ENCODE results near the gene KRTAP19-6. TPM values are rescaled to one million over a fixed set of nuclear protein-coding genes. Genes with fewer than 3 reads are reported as not detected.

The KRTAP19-6 gene
- not detected for polyA plus RNA-seq (2012; ENCODE audit: missing spikeins)

DNA sequence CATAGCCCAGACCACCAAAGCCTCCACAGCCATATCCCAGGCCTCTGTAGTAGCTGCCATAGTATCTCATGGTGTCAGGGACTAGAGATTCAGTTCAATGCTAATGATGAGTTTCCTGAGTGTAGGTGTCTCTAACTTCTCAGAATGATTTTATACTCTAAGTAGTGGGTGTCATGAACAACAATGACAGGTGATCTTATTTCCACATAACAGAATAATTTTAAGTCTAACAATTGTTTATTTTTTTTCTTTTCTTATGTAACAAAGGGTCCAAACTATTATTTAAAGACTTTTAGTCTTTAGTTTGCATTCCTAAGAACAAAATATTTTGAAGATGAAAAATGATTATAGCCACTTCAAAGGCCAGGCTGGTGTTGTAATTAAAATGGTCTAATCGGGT lies at the start of gene KRTAP19-6:
Gene KRTAP19-6 (minus strand): TSS at position 101 of the 400 bp plus-strand sequence. CDS start 31 bp downstream, at position 70.
- no peak for FAIRE-seq
- DNase-seq (ENCODE audit: insufficient read length) = no peak
- TF ChIP-seq POLR2AphosphoS5 (IDR thresholded peaks at IDR 0.05; ENCODE audit: low read depth, low read length) (no peak), POLR2A (IDR thresholded peaks at IDR 0.05; ENCODE audit: low read depth, low read length) (no peak), TAF1 (IDR thresholded peaks at IDR 0.05; ENCODE audit: borderline replicate concordance, low read depth, low read length) (no peak)

GRCh38 chr21:30590297-30590696 lies 48.6 kb upstream of the KRTAP19-6 start, which contains the start of gene KRTAP22-2:
Gene KRTAP22-2, minus strand, starts transcription at chr21:30590397.
- no peak for TF ChIP-seq TAF1 (IDR thresholded peaks at IDR 0.05; ENCODE audit: borderline replicate concordance, low read depth, low read length)
- FAIRE-seq = no peak

GRCh38 chr21:30582870-30583269 lies 41.2 kb upstream of the KRTAP19-6 start:
- FAIRE-seq = no peak
- no peak for DNase-seq (ENCODE audit: insufficient read length)
- no peak for TF ChIP-seq POLR2A (IDR thresholded peaks at IDR 0.05; ENCODE audit: low read depth, low read length)
- TF ChIP-seq TAF1 (IDR thresholded peaks at IDR 0.05; ENCODE audit: borderline replicate concordance, low read depth, low read length) = no peak
- no peak for TF ChIP-seq POLR2AphosphoS5 (IDR thresholded peaks at IDR 0.05; ENCODE audit: low read depth, low read length)

More at GRCh38 chr21:30590297-30590696, 48.6 kb upstream of the KRTAP19-6 start, which contains the start of gene KRTAP22-2:
- no peak for DNase-seq (ENCODE audit: insufficient read length)

GRCh38 chr21:30580132-30580531 lies 38.5 kb upstream of the KRTAP19-6 start:
- no peak for FAIRE-seq
- TF ChIP-seq POLR2AphosphoS5 (IDR thresholded peaks at IDR 0.05; ENCODE audit: low read depth, low read length) (no peak), TAF1 (IDR thresholded peaks at IDR 0.05; ENCODE audit: borderline replicate concordance, low read depth, low read length) (no peak), POLR2A (IDR thresholded peaks at IDR 0.05; ENCODE audit: low read depth, low read length) (no peak)
- DNase-seq (ENCODE audit: insufficient read length) = no peak

DNA sequence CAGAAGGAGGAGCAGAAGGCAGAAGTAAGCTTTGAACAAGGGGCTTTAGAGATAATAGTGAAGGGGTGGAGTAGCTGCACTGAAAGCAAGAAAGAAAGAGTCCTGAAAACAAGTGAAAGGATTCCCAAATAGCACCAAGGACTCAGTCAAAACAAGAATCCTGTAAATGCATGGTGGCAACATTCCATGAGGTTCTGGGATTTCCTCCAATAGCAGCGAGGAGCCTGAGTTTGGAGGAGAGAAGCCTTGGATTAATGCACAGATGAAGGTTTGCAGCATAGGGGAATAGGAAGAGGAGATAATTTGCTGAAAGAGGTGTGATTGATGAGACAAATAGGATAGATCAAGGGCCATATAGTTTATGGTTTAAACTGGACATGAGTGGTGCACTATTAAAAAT lies 37.7 kb upstream of the KRTAP19-6 start:
- FAIRE-seq = no peak
- no peak for TF ChIP-seq POLR2A (IDR thresholded peaks at IDR 0.05; ENCODE audit: low read depth, low read length)
- TF ChIP-seq POLR2AphosphoS5 (IDR thresholded peaks at IDR 0.05; ENCODE audit: low read depth, low read length) = no peak
- no peak for TF ChIP-seq TAF1 (IDR thresholded peaks at IDR 0.05; ENCODE audit: borderline replicate concordance, low read depth, low read length)
- DNase-seq (ENCODE audit: insufficient read length) = no peak

DNA sequence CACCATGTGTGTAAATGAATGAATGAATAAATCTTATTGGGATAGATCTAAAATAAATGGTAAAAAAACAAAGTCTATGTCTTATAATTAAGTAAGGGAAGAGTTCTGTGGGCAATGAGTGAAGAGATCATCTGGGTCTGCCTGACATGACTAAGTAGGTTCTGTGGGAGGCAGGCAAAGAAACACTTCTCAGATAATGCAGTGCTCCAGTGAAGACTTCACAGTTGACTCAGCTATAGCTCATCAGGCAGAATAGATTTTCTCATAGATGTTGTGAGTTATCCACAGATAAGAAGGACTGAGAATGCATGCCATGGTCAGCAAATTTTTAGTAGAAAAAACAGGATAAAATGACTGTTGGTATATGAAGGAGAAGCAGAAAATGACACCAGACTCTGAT lies 36.1 kb upstream of the KRTAP19-6 start:
- no peak for DNase-seq (ENCODE audit: insufficient read length)
- TF ChIP-seq TAF1 (IDR thresholded peaks at IDR 0.05; ENCODE audit: borderline replicate concordance, low read depth, low read length) = no peak
- no peak for TF ChIP-seq POLR2AphosphoS5 (IDR thresholded peaks at IDR 0.05; ENCODE audit: low read depth, low read length)
- no peak for TF ChIP-seq POLR2A (IDR thresholded peaks at IDR 0.05; ENCODE audit: low read depth, low read length)
- FAIRE-seq = no peak

GRCh38 chr21:30567617-30568016 lies 26.0 kb upstream of the KRTAP19-6 start:
- no peak for DNase-seq (ENCODE audit: insufficient read length)
- no peak for FAIRE-seq
- TF ChIP-seq POLR2A (IDR thresholded peaks at IDR 0.05; ENCODE audit: low read depth, low read length) (no peak), TAF1 (IDR thresholded peaks at IDR 0.05; ENCODE audit: borderline replicate concordance, low read depth, low read length) (no peak), POLR2AphosphoS5 (IDR thresholded peaks at IDR 0.05; ENCODE audit: low read depth, low read length) (no peak)

DNA sequence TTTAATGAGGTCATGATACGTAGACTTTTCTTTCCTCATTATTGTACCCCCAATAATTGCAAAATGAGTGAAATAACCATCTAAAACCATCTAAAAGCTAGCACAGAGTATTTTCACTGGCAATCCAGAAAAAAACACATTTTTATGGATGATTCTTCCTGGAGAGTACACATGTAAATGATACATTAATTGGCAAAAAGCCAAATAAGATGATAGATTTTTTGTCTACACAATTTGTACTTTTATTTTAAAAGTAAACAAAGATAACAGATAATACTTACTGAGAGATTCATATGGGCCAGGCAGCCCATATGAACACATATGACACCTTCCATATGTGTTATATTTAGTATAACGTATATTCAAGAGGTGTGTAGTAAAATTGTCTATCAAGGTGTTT lies 22.0 kb upstream of the KRTAP19-6 start:
- TF ChIP-seq TAF1 (IDR thresholded peaks at IDR 0.05; ENCODE audit: borderline replicate concordance, low read depth, low read length) (no peak), POLR2AphosphoS5 (IDR thresholded peaks at IDR 0.05; ENCODE audit: low read depth, low read length) (no peak), POLR2A (IDR thresholded peaks at IDR 0.05; ENCODE audit: low read depth, low read length) (no peak)
- no peak for DNase-seq (ENCODE audit: insufficient read length)
- FAIRE-seq = no peak

DNA sequence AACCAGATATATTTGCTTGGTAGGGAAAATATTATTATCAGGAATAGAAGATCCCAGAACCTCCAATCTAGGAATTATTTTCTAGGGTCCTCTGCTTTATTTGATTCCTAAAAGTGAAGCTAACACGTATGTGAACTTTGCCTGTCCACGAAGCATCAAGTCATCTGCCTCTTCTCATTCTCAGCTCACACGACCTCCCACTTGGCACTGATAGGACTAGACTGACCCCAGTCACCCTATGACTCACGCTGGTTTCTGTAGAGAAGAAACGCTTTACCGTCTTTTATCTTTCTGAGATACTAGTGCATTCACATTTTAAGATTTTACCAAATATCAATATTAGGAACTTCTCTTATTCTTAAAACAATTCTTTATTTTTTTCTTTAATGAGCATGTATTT lies 21.4 kb upstream of the KRTAP19-6 start:
- TF ChIP-seq POLR2AphosphoS5 (IDR thresholded peaks at IDR 0.05; ENCODE audit: low read depth, low read length) (no peak), TAF1 (IDR thresholded peaks at IDR 0.05; ENCODE audit: borderline replicate concordance, low read depth, low read length) (no peak), POLR2A (IDR thresholded peaks at IDR 0.05; ENCODE audit: low read depth, low read length) (no peak)
- FAIRE-seq (no peak), DNase-seq (ENCODE audit: insufficient read length) (no peak)

DNA sequence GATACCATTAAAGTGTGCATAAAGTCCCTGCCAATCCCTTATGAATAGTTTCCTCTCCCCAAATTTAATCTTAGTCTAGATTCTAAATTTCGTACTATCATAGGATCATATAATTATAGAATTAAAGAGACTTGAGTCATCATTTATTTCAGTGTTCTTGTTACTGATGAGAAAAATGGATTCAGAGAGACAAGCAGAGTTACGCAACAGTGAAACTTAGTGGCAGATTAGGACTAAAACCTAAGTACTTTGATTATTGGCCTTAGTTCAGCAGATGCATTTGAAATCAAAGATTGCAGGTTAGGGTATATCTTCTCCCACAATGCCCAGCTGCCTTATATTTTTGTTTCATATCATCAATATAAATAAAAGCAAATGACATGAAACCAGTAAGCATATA lies 20.3 kb upstream of the KRTAP19-6 start:
- DNase-seq (ENCODE audit: insufficient read length) (no peak), FAIRE-seq (no peak)
- no peak for TF ChIP-seq POLR2AphosphoS5 (IDR thresholded peaks at IDR 0.05; ENCODE audit: low read depth, low read length)
- no peak for TF ChIP-seq POLR2A (IDR thresholded peaks at IDR 0.05; ENCODE audit: low read depth, low read length)
- TF ChIP-seq TAF1 (IDR thresholded peaks at IDR 0.05; ENCODE audit: borderline replicate concordance, low read depth, low read length) = no peak

- no peak for TF ChIP-seq TAF1 (IDR thresholded peaks at IDR 0.05; ENCODE audit: borderline replicate concordance, low read depth, low read length)
- TF ChIP-seq POLR2AphosphoS5 (IDR thresholded peaks at IDR 0.05; ENCODE audit: low read depth, low read length) = no peak
- no peak for TF ChIP-seq POLR2A (IDR thresholded peaks at IDR 0.05; ENCODE audit: low read depth, low read length)
- no peak for DNase-seq (ENCODE audit: insufficient read length)
- no peak for FAIRE-seq
Observed at GRCh38 chr21:30561264-30561895, 19.7 kb upstream of the KRTAP19-6 start, which contains the start of gene KRTAP19-7. Gene KRTAP19-7, minus strand, starts transcription at chr21:30561314. Its CDS starts 25 bp downstream, at chr21:30561289.

DNA sequence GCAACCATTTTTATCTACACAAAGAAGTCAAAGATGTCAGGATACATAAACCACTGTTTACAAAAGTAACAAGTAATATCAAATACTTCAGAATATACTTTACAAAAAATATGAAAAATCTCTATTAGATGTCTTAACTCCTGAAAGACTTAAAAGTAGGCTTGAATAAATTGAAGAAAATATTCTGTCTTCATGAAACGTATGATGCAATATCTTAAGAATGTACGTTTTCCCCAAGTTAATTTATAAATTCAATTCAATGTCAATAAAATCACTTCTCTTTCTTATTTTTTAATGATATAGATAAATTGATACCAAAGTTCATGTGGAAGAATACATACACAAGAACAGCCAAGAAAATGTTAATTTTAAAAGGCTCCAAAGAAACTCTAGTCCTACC lies 13.4 kb upstream of the KRTAP19-6 start:
- TF ChIP-seq POLR2A (IDR thresholded peaks at IDR 0.05; ENCODE audit: low read depth, low read length) (no peak), TAF1 (IDR thresholded peaks at IDR 0.05; ENCODE audit: borderline replicate concordance, low read depth, low read length) (no peak), POLR2AphosphoS5 (IDR thresholded peaks at IDR 0.05; ENCODE audit: low read depth, low read length) (no peak)
- FAIRE-seq (no peak), DNase-seq (ENCODE audit: insufficient read length) (no peak)

Measured in GM12892 (cell line).